ENCODE measurements around the gene TAOK2. TPM values are rescaled to one million over a fixed set of nuclear protein-coding genes. Genes with fewer than 3 reads are reported as not detected.
A peak's percentile ranks its signal among the peaks of the same experiment; 100 is the strongest.

Gene TAOK2
- total RNA-seq, 3 donors from 2014 or later, result 46.6 to 53.4 (median 50.5) TPM

GRCh38 chr16:29961479-29962343 is 12.0 kb upstream of the TAOK2 start, which contains the start of gene TMEM219:
TMEM219 (plus strand) TSS chr16:29962079; CDS start chr16:29963144, 1,065 bp downstream.
- intact Hi-C loops (cut with DNase I, micrococcal nuclease), result no loop called here
- H3K36me3 ChIP-seq (ENCODE audit: low read depth), result no peaks in the 10 kb centered on the region
- TF ChIP-seq, protein P1, sequence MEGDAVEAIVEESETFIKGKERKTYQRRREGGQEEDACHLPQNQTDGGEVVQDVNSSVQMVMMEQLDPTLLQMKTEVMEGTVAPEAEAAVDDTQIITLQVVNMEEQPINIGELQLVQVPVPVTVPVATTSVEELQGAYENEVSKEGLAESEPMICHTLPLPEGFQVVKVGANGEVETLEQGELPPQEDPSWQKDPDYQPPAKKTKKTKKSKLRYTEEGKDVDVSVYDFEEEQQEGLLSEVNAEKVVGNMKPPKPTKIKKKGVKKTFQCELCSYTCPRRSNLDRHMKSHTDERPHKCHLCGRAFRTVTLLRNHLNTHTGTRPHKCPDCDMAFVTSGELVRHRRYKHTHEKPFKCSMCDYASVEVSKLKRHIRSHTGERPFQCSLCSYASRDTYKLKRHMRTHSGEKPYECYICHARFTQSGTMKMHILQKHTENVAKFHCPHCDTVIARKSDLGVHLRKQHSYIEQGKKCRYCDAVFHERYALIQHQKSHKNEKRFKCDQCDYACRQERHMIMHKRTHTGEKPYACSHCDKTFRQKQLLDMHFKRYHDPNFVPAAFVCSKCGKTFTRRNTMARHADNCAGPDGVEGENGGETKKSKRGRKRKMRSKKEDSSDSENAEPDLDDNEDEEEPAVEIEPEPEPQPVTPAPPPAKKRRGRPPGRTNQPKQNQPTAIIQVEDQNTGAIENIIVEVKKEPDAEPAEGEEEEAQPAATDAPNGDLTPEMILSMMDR (IDR thresholded peaks at IDR 0.05), result peak; percentile 9
- no peaks in the 10 kb centered on the region for H3K9me3 ChIP-seq
- peak; percentile 93 to 97 (median 94) for DNase-seq
- ATAC-seq, result peak; percentile 97
- peak within 1 kb of the TSS; percentile 55 for H3K4me3 ChIP-seq
- peaks cover 10% of the 10 kb centered on the region for H3K4me1 ChIP-seq (ENCODE audit: low read depth)

- peak; percentile 72 for ATAC-seq
- H3K4me1 ChIP-seq (ENCODE audit: low read depth), result peaks cover 10% of the 10 kb centered on the region
- H3K36me3 ChIP-seq (ENCODE audit: low read depth), result no peaks in the 10 kb centered on the region
- peak overlapping the region; percentile 55 for H3K4me3 ChIP-seq
- no peaks in the 10 kb centered on the region for H3K9me3 ChIP-seq
- peak in 1 of 3 donors; percentile 66 for DNase-seq
- intact Hi-C loops (cut with DNase I, micrococcal nuclease), result no loop called here
- TF ChIP-seq, protein P1 (IDR thresholded peaks at IDR 0.05), result no peak
Observed at GRCh38 chr16:29962344-29962994, 11.2 kb upstream of the TAOK2 start.

DNA sequence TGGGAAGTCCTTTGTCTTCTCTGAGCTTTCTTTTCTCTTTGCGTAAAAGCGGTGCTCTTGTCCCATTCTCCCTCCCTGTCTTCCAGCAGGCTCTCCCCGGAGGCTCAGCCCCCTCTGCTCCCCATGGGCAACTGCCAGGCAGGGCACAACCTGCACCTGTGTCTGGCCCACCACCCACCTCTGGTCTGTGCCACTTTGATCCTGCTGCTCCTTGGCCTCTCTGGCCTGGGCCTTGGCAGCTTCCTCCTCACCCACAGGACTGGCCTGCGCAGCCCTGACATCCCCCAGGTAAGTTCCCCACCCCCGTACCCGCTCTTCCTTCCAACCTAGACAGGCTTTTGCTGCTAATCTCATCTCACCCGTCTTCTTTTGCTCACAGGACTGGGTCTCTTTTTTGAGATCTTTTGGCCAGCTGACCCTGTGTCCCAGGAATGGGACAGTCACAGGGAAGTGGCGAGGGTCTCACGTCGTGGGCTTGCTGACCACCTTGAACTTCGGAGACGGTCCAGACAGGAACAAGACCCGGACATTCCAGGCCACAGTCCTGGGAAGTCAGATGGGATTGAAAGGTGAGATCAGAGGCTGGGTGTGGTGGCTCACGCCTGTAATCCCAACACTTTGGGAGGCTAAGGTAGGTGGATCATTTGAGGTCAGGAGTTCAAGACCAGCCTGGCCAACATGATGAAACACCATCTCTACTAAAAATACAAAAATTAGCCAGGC is 10.5 kb upstream of the TAOK2 start:
- Histone ChIP-seq H3K9me3 (no peaks in the 10 kb centered on the region), H3K36me3 (ENCODE audit: low read depth) (no peaks in the 10 kb centered on the region), H3K4me1 (ENCODE audit: low read depth) (peaks cover 10% of the 10 kb centered on the region), H3K4me3 (no peak overlapping the region)
- intact Hi-C loops (cut with DNase I, micrococcal nuclease), result no loop called here
- DNase-seq (peak in 2 of 3 donors; percentile 24 to 56), ATAC-seq (peak; percentile 1)
- TF ChIP-seq, protein P1 (IDR thresholded peaks at IDR 0.05), result no peak

DNA sequence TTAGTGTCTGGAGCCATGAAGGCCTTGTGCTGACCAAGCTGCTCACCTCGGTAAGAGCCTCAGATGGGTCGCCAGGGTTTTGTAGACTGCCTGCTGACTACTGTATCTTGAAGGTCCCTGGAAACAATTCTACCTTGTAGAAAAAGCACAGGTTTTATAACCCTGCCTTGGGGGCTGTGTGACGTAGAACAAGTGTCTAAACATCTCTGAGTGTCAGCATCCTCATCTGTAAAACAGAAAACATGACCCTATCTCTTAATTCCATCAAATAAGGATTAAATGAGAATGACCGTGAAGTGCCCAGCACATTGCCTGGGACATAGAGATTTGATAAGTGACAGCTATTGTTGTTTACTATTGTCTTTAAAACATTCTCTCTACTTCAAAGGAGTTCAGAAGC is 5.5 kb upstream of the TAOK2 start:
- intact Hi-C loops (cut with DNase I, micrococcal nuclease), result no loop called here
- TF ChIP-seq, protein P1 (IDR thresholded peaks at IDR 0.05), result no peak
- Histone ChIP-seq H3K9me3 (no peaks in the 10 kb centered on the region), H3K36me3 (ENCODE audit: low read depth) (peaks cover 5% of the 10 kb centered on the region), H3K4me1 (ENCODE audit: low read depth) (peaks cover 2% of the 10 kb centered on the region), H3K4me3 (no peak overlapping the region)
- no peak for DNase-seq
- no peak for ATAC-seq

DNA sequence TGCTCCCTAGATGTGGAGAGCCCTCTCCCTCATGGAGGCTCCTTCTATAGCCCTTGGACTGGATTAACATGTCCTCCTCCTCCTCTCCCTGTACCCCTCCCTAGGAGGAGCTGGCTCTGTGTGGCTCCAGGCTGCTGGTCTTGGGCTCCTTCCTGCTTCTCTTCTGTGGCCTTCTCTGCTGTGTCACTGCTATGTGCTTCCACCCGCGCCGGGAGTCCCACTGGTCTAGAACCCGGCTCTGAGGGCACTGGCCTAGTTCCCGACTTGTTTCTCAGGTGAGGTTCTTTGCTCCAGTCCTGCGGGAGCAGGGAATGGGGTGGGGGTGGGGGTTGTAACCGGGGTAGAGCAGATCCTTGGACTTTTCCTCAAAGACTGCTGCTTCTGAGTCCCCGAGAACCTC is 2.4 kb upstream of the TAOK2 start:
- H3K36me3 ChIP-seq (ENCODE audit: low read depth), result peaks cover 5% of the 10 kb centered on the region
- no peaks in the 10 kb centered on the region for H3K9me3 ChIP-seq
- no peak for ATAC-seq
- H3K4me3 ChIP-seq, result no peak overlapping the region
- DNase-seq, result no peak
- intact Hi-C loops (cut with DNase I, micrococcal nuclease), result no loop called here
- H3K4me1 ChIP-seq (ENCODE audit: low read depth), result peaks cover 20% of the 10 kb centered on the region
- TF ChIP-seq, protein P1 (IDR thresholded peaks at IDR 0.05), result no peak
